Parathyroid adenoma (tissue), 2 donors: ENCODE data around the gene QPRT.
"Not testable (repeated sequence)": the region's sequence is repeated elsewhere in the genome, so short reads cannot be mapped to it uniquely, and the experiment has no call there.

Experiments
- H2AFZ ChIP-seq: fragments of 300-600 bp; sonication (generic); one replicate; pipeline ENCODE4 v1.7.0; 2017; ENCODE audit warnings: antibody characterized with exemption, mild to moderate bottlenecking
- H3K27ac ChIP-seq: fragments of 300-600 bp; sonication (generic); one replicate; pipeline ENCODE4 v1.7.0; 2017
- H3K27me3 ChIP-seq: fragments of 300-600 bp; sonication (generic); one replicate; pipeline ENCODE4 v1.7.0; 2017; ENCODE audit warnings: low read length; ENCODE audit not compliant: control insufficient read depth, insufficient read depth
- H3K36me3 ChIP-seq: fragments of 300-600 bp; sonication (generic); one replicate; pipeline ENCODE4 v1.7.0; 2017; ENCODE audit warnings: low read length; ENCODE audit not compliant: control insufficient read depth, insufficient read depth
- H3K4me1 ChIP-seq: fragments of 300-600 bp; sonication (generic); one replicate; pipeline ENCODE4 v1.7.0; 2017; ENCODE audit warnings: control low read depth
- H3K4me2 ChIP-seq: fragments of 300-600 bp; sonication (generic); one replicate; pipeline ENCODE4 v1.7.0; 2017; ENCODE audit warnings: low read length
- H3K4me3 ChIP-seq: fragments of 300-600 bp; sonication (generic); one replicate; pipeline ENCODE4 v1.7.0; 2017; ENCODE audit warnings: low read depth, low read length
- H3K79me2 ChIP-seq: fragments of 300-600 bp; sonication (generic); one replicate; pipeline ENCODE4 v1.7.0; 2017; ENCODE audit warnings: control low read depth
- H3K9ac ChIP-seq: fragments of 300-600 bp; sonication (generic); one replicate; pipeline ENCODE4 v1.7.0; 2017; ENCODE audit warnings: mild to moderate bottlenecking
- H3K9me3 ChIP-seq: fragments of 300-600 bp; sonication (generic); one replicate; pipeline ENCODE4 v1.7.0; 2017; ENCODE audit warnings: low read length; ENCODE audit not compliant: control insufficient read depth
- CTCF ChIP-seq: fragments of 300-600 bp; sonication (generic); IDR thresholded peaks from one replicate; pipeline ENCODE4 v1.7.0; 2017; ENCODE audit warnings: antibody characterized with exemption, mild to moderate bottlenecking
- donor health status: primary hyperparathyroidism.

QPRT gene

GRCh38 chr16:29686740-29687332 lies 7.9 kb downstream of the QPRT start:
- Histone ChIP-seq H3K4me3 (no peak overlapping the region), H3K36me3 (no peaks in the 10 kb centered on the region), H3K9ac (no peak overlapping the region), H3K27ac (no peak overlapping the region), H2AFZ (no peak overlapping the region), H3K4me1 (no peaks in the 10 kb centered on the region), H3K27me3 (no peaks in the 10 kb centered on the region), H3K79me2 (peaks cover 4% of the 10 kb centered on the region), H3K9me3 (no peaks in the 10 kb centered on the region), H3K4me2 (no peak overlapping the region)
- no peak for TF ChIP-seq CTCF

GRCh38 chr16:29687755-29688154 lies 8.8 kb downstream of the QPRT start:
- no peaks in the 10 kb centered on the region for H3K36me3 ChIP-seq
- no peaks in the 10 kb centered on the region for H3K4me1 ChIP-seq
- H3K9ac ChIP-seq: no peak overlapping the region
- no peaks in the 10 kb centered on the region for H3K9me3 ChIP-seq
- no peak overlapping the region for H2AFZ ChIP-seq
- H3K27me3 ChIP-seq: no peaks in the 10 kb centered on the region
- no peak overlapping the region for H3K4me3 ChIP-seq
- H3K79me2 ChIP-seq: peaks cover 4% of the 10 kb centered on the region
- no peak overlapping the region for H3K27ac ChIP-seq
- TF ChIP-seq CTCF: no peak
- no peak overlapping the region for H3K4me2 ChIP-seq

- H3K9ac ChIP-seq: no peak overlapping the region
- no peak for TF ChIP-seq CTCF
Observed at GRCh38 chr16:29688172-29688571, 9.2 kb downstream of the QPRT start.

GRCh38 chr16:29689490-29690351 lies 10.7 kb downstream of the QPRT start:
- not testable (repeated sequence) for H3K9ac ChIP-seq, H3K4me3 ChIP-seq, H3K4me2 ChIP-seq, H3K79me2 ChIP-seq, H2AFZ ChIP-seq, H3K27me3 ChIP-seq, H3K4me1 ChIP-seq, H3K27ac ChIP-seq, H3K9me3 ChIP-seq, H3K36me3 ChIP-seq

More at GRCh38 chr16:29688172-29688571, 9.2 kb downstream of the QPRT start:
- H3K36me3 ChIP-seq: no peaks in the 10 kb centered on the region
- no peak overlapping the region for H3K4me2 ChIP-seq
- no peaks in the 10 kb centered on the region for H3K9me3 ChIP-seq
- no peak overlapping the region for H3K27ac ChIP-seq
- no peak overlapping the region for H2AFZ ChIP-seq
- H3K4me3 ChIP-seq: no peak overlapping the region
- H3K79me2 ChIP-seq: peaks cover 4% of the 10 kb centered on the region
- no peaks in the 10 kb centered on the region for H3K27me3 ChIP-seq
- H3K4me1 ChIP-seq: no peaks in the 10 kb centered on the region

GRCh38 chr16:29692606-29693005 lies 13.6 kb downstream of the QPRT start:
- H3K4me1 ChIP-seq, H3K36me3 ChIP-seq, H3K9ac ChIP-seq, H3K27ac ChIP-seq, H3K9me3 ChIP-seq, H2AFZ ChIP-seq, H3K27me3 ChIP-seq, H3K79me2 ChIP-seq, H3K4me3 ChIP-seq, H3K4me2 ChIP-seq: not testable (repeated sequence)
